Measurements from ENCODE around the gene COL18A1.

The COL18A1 gene

GRCh38 chr21:45391743-45392572 lies 13.0 kb upstream of the COL18A1 start:
- Histone ChIP-seq H3K9me3 (ENCODE audit: insufficient read depth, low read length) (no peaks in the 10 kb centered on the region), H2AFZ (ENCODE audit: low read depth, low read length) (no peak overlapping the region), H3K4me1 (ENCODE audit: low read length) (no peaks in the 10 kb centered on the region), H3K27me3 (ENCODE audit: low read depth, low read length) (peaks cover 6% of the 10 kb centered on the region; the same call in 1 of the 2 replicates), H4K20me1 (ENCODE audit: insufficient read depth, low read length) (no peaks in the 10 kb centered on the region), H3K9ac (ENCODE audit: low read length) (no peak overlapping the region), H3K4me3 (ENCODE audit: low read length) (no peak overlapping the region), H3K27ac (ENCODE audit: low read length) (no peak overlapping the region), H3K79me2 (ENCODE audit: low read length) (no peaks in the 10 kb centered on the region), H3K36me3 (replicated peaks; ENCODE audit: low read depth, low read length) (no peaks in the 10 kb centered on the region), H3K4me2 (ENCODE audit: low read length) (no peak overlapping the region)
- TF ChIP-seq CTCF (IDR thresholded peaks at IDR 0.05; ENCODE audit: low read depth, low read length) (no peak), EZH2phosphoT487 (IDR thresholded peaks at IDR 0.05; ENCODE audit: low read depth) (no peak)

- no peaks in the 10 kb centered on the region for H3K36me3 ChIP-seq (replicated peaks; ENCODE audit: low read depth, low read length)
- H2AFZ ChIP-seq (ENCODE audit: low read depth, low read length), result no peak overlapping the region
- TF ChIP-seq EZH2phosphoT487 (IDR thresholded peaks at IDR 0.05; ENCODE audit: low read depth), result no peak
- TF ChIP-seq CTCF (IDR thresholded peaks at IDR 0.05; ENCODE audit: low read depth, low read length), result no peak
- H3K9me3 ChIP-seq (ENCODE audit: insufficient read depth, low read length), result no peaks in the 10 kb centered on the region
- no peak overlapping the region for H3K9ac ChIP-seq (ENCODE audit: low read length)
- no peak overlapping the region for H3K4me2 ChIP-seq (ENCODE audit: low read length)
- no peaks in the 10 kb centered on the region for H3K4me1 ChIP-seq (ENCODE audit: low read length)
- no peaks in the 10 kb centered on the region for H4K20me1 ChIP-seq (ENCODE audit: insufficient read depth, low read length)
- no peaks in the 10 kb centered on the region for H3K79me2 ChIP-seq (ENCODE audit: low read length)
- peaks cover 10% of the 10 kb centered on the region; the same call in 1 of the 2 replicates for H3K27me3 ChIP-seq (ENCODE audit: low read depth, low read length)
- no peak overlapping the region for H3K27ac ChIP-seq (ENCODE audit: low read length)
- no peak overlapping the region for H3K4me3 ChIP-seq (ENCODE audit: low read length)
Measured at GRCh38 chr21:45392573-45392971, 12.4 kb upstream of the COL18A1 start.

GRCh38 chr21:45393021-45393420 lies 11.9 kb upstream of the COL18A1 start:
- H2AFZ ChIP-seq (ENCODE audit: low read depth, low read length), result no peak overlapping the region
- no peaks in the 10 kb centered on the region for H3K4me1 ChIP-seq (ENCODE audit: low read length)
- H3K4me2 ChIP-seq (ENCODE audit: low read length), result no peak overlapping the region
- H3K4me3 ChIP-seq (ENCODE audit: low read length), result no peak overlapping the region
- no peaks in the 10 kb centered on the region for H3K79me2 ChIP-seq (ENCODE audit: low read length)
- TF ChIP-seq EZH2phosphoT487 (IDR thresholded peaks at IDR 0.05; ENCODE audit: low read depth) (no peak), CTCF (IDR thresholded peaks at IDR 0.05; ENCODE audit: low read depth, low read length) (no peak)
- H3K27ac ChIP-seq (ENCODE audit: low read length), result no peak overlapping the region
- no peaks in the 10 kb centered on the region for H4K20me1 ChIP-seq (ENCODE audit: insufficient read depth, low read length)
- 0 out of 2 replicates have a peak, but pooled peaks cover 10% of the 10 kb centered on the region for H3K27me3 ChIP-seq (ENCODE audit: low read depth, low read length)
- no peaks in the 10 kb centered on the region for H3K9me3 ChIP-seq (ENCODE audit: insufficient read depth, low read length)
- H3K9ac ChIP-seq (ENCODE audit: low read length), result no peak overlapping the region
- no peaks in the 10 kb centered on the region for H3K36me3 ChIP-seq (replicated peaks; ENCODE audit: low read depth, low read length)

GRCh38 chr21:45393833-45394638 lies 10.9 kb upstream of the COL18A1 start:
- no peak overlapping the region for H3K4me3 ChIP-seq (ENCODE audit: low read length)
- H3K9ac ChIP-seq (ENCODE audit: low read length), result no peak overlapping the region
- H4K20me1 ChIP-seq (ENCODE audit: insufficient read depth, low read length), result no peaks in the 10 kb centered on the region
- 0 out of 2 replicates have a peak, but pooled peaks cover 10% of the 10 kb centered on the region for H3K27me3 ChIP-seq (ENCODE audit: low read depth, low read length)
- no peaks in the 10 kb centered on the region for H3K4me1 ChIP-seq (ENCODE audit: low read length)
- no peaks in the 10 kb centered on the region for H3K36me3 ChIP-seq (replicated peaks; ENCODE audit: low read depth, low read length)
- H3K79me2 ChIP-seq (ENCODE audit: low read length), result no peaks in the 10 kb centered on the region
- no peak overlapping the region for H3K4me2 ChIP-seq (ENCODE audit: low read length)
- H3K27ac ChIP-seq (ENCODE audit: low read length), result no peak overlapping the region
- no peaks in the 10 kb centered on the region for H3K9me3 ChIP-seq (ENCODE audit: insufficient read depth, low read length)
- no peak overlapping the region for H2AFZ ChIP-seq (ENCODE audit: low read depth, low read length)
- TF ChIP-seq CTCF (IDR thresholded peaks at IDR 0.05; ENCODE audit: low read depth, low read length) (no peak), EZH2phosphoT487 (IDR thresholded peaks at IDR 0.05; ENCODE audit: low read depth) (no peak)

All from OCI-LY3 (cell line).